A549 (cell line): ENCODE results near the gene SKI. TPM values are rescaled to one million over a fixed set of nuclear protein-coding genes. Genes with fewer than 3 reads are reported as not detected.

Source experiments
- ATAC-seq, 2 experiments: fragments of 200-7000 bp in 1 of 2; fragments of >200 bp in 1 of 2; cut with Nextera tagmentation in 1 of 2; cut with Tn5 transposase in 1 of 2; 3 replicates each; pipeline versions ENCODE4 v1.8.0 to v1.9.1; 2018 to 2020; ENCODE audit warnings: mild to moderate bottlenecking in 1 of 2, moderate library complexity in 1 of 2
- CTCF ChIA-PET: fragments of 300-600 bp; sonication (Branson Sonifier 250); formaldehyde crosslinking; extraction: SDS; loops from one replicate; lab custom pipeline; 2021; ENCODE audit warnings: antibody characterized with exemption, inconsistent platforms; lab: Yijun Ruan, JAX
- POLR2A ChIA-PET: fragments of 350-600 bp; formaldehyde crosslinking; extraction: SDS; loops from one replicate; lab custom pipeline; 2021; ENCODE audit warnings: antibody characterized with exemption, inconsistent platforms; lab: Yijun Ruan, JAX
- DNase-seq, 2 experiments: peaks; one replicate each; pipeline versions ENCODE4 v3.0.0 to v3.0.0-alpha.2; 2011 to 2016; ENCODE audit warnings: low read depth in 1 of 2, low spot score in 1 of 2
- FAIRE-seq: peaks from 2 replicates; lab custom pipeline; 2011; peaks lifted over from hg19 to GRCh38; lab: Jason Lieb, UNC
- H3K27ac ChIP-seq, 2 experiments: fragments of >200 bp; sonication (Bioruptor Twin); formaldehyde crosslinking; 3 replicates each; pipeline ENCODE4 v1.5.1; 2016 to 2017
- H3K4me1 ChIP-seq: fragments of >200 bp; sonication (Bioruptor Twin); formaldehyde crosslinking; 3 replicates; pipeline ENCODE4 v1.6.1; 2016
- H3K4me2 ChIP-seq: fragments of >200 bp; sonication (Bioruptor Twin); formaldehyde crosslinking; 3 replicates; pipeline ENCODE4 v1.6.1; 2016
- H3K4me3 ChIP-seq: fragments of >200 bp; sonication (Bioruptor Twin); formaldehyde crosslinking; 3 replicates; pipeline ENCODE4 v1.5.1; 2016
- H3K9me3 ChIP-seq: fragments of >200 bp; sonication (Bioruptor Twin); formaldehyde crosslinking; 3 replicates; pipeline ENCODE4 v1.6.1; 2016
- CBX2 ChIP-seq: fragments of 200-600 bp; sonication (generic); IDR thresholded peaks from 2 replicates; pipeline ENCODE4 v1.6.1; 2016; ENCODE audit warnings: low read depth, mild to moderate bottlenecking, borderline replicate concordance
- CBX8 ChIP-seq: fragments of 200-600 bp; sonication (generic); IDR thresholded peaks from 2 replicates; pipeline ENCODE4 v1.6.1; 2016
- CHD2 ChIP-seq: fragments of 150-350 bp; IDR thresholded peaks from 2 replicates; pipeline ENCODE4 v1.6.1; 2014; ENCODE audit warnings: low read length; ENCODE audit not compliant: partially characterized antibody
- CHD4 ChIP-seq: fragments of 200-600 bp; sonication (generic); IDR thresholded peaks from 2 replicates; pipeline ENCODE4 v1.6.1; 2016; ENCODE audit warnings: antibody characterized with exemption, mild to moderate bottlenecking, borderline replicate concordance
- E2F6 ChIP-seq: IDR thresholded peaks from 2 replicates; pipeline ENCODE4 v1.6.1; 2012; ENCODE audit warnings: low read depth, borderline replicate concordance
- EHMT2 ChIP-seq: fragments of 200-600 bp; sonication (generic); IDR thresholded peaks from 2 replicates; pipeline ENCODE4 v1.6.1; 2016; ENCODE audit warnings: antibody characterized with exemption, low read depth, mild to moderate bottlenecking, moderate library complexity
- ESRRA ChIP-seq: fragments of 150-350 bp; IDR thresholded peaks from 2 replicates; pipeline ENCODE4 v1.6.1; 2014; ENCODE audit warnings: mild to moderate bottlenecking, low read length, borderline replicate concordance
- FOSB ChIP-seq: fragments of 250-450 bp; sonication (Bioruptor Pico); IDR thresholded peaks from 2 replicates; pipeline ENCODE4 v1.5.0; 2020; ENCODE audit warnings: mild to moderate bottlenecking, moderate library complexity
- GATA3 ChIP-seq: IDR thresholded peaks from 2 replicates; pipeline ENCODE4 v1.6.1; 2012; ENCODE audit warnings: borderline replicate concordance
- HDAC2 ChIP-seq: fragments of 200-600 bp; sonication (generic); IDR thresholded peaks from 2 replicates; pipeline ENCODE4 v1.6.1; 2016
- HOXA7 ChIP-seq: fragments of 250-450 bp; sonication (Bioruptor Pico); IDR thresholded peaks from 2 replicates; pipeline ENCODE4 v1.5.0; 2020; ENCODE audit warnings: mild to moderate bottlenecking, moderate library complexity
- HOXB13 ChIP-seq: fragments of 250-450 bp; sonication (Bioruptor Pico); IDR thresholded peaks from 2 replicates; pipeline ENCODE4 v1.5.0; 2020; ENCODE audit warnings: low read depth, mild to moderate bottlenecking, moderate library complexity
- JUN ChIP-seq, 2 experiments: fragments of >200 bp; sonication (Bioruptor Twin); formaldehyde crosslinking; IDR thresholded peaks; 2 replicates in 1 of 2; 3 replicates in 1 of 2; pipeline ENCODE4 v1.6.1; 2016 to 2017
- JUNB ChIP-seq: fragments of >200 bp; sonication (Bioruptor Twin); formaldehyde crosslinking; IDR thresholded peaks from 2 replicates; pipeline ENCODE4 v1.6.1; 2016
- MAX ChIP-seq: IDR thresholded peaks from 2 replicates; pipeline ENCODE4 v1.6.1; 2012
- MYC ChIP-seq: IDR thresholded peaks from 2 replicates; pipeline ENCODE4 v1.6.1; 2012; ENCODE audit warnings: mild to moderate bottlenecking, inconsistent platforms, low read length, improper control_type of control experiment, borderline replicate concordance
- NFE2L2 ChIP-seq: fragments of 150-350 bp; conservative IDR thresholded peaks from 2 replicates; pipeline ENCODE4 v1.6.1; 2014; ENCODE audit warnings: low read length
- PBX3 ChIP-seq: IDR thresholded peaks from 2 replicates; pipeline ENCODE4 v1.6.1; 2012
- RAD21 ChIP-seq, 2 experiments: fragments of >200 bp in 1 of 2; sonication (Bioruptor Twin) in 1 of 2; formaldehyde crosslinking in 1 of 2; IDR thresholded peaks in 1 of 2; conservative IDR thresholded peaks in 1 of 2; 2 replicates in 1 of 2; 3 replicates in 1 of 2; pipeline ENCODE4 v1.6.1; 2012 to 2018; ENCODE audit warnings: inconsistent platforms in 1 of 2
- RARB ChIP-seq: fragments of 250-450 bp; sonication (Bioruptor Pico); IDR thresholded peaks from 2 replicates; pipeline ENCODE4 v1.8.0; 2021; ENCODE audit warnings: mild to moderate bottlenecking, moderate library complexity
- RCOR1 ChIP-seq: fragments of 150-350 bp; IDR thresholded peaks from 2 replicates; pipeline ENCODE4 v1.6.1; 2014; ENCODE audit warnings: antibody characterized with exemption, low read length, low read depth
- RFX5 ChIP-seq: fragments of 450-650 bp; IDR thresholded peaks from 2 replicates; pipeline ENCODE4 v1.7.1; 2014; ENCODE audit warnings: antibody characterized with exemption, mild to moderate bottlenecking, moderate library complexity
- ZC3H11A ChIP-seq: fragments of 450-650 bp; IDR thresholded peaks from 2 replicates; pipeline ENCODE4 v1.6.1; 2014; ENCODE audit warnings: antibody characterized with exemption, mild to moderate bottlenecking
- ZSCAN20 ChIP-seq: fragments of 250-450 bp; sonication (Bioruptor Pico); IDR thresholded peaks from 2 replicates; pipeline ENCODE4 v1.8.0; 2022; ENCODE audit warnings: mild to moderate bottlenecking, moderate library complexity
- WGBS: methylation state at CpG from one replicate; pipeline ENCODE4 v1.1.6; 2017; ENCODE audit errors: missing lambda C conversion rate; 5-methylcytosine and 5-hydroxymethylcytosine counted together
- polyA plus RNA-seq, 4 experiments: library from polyadenylated mRNA; depleted of rRNA in 3 of 4; stranded (reverse); fragments of >200 nt; fragmentation: RNase III in 1 of 4; extraction: RNeasy Plus Mini Kit Qiagen cat#74134 plus additional on column Dnase treatment in 1 of 4; gene quantifications; 2 replicates in 3 of 4; 3 replicates in 1 of 4; pipeline ENCODE4 v1.2.3, GENCODE V29; 2011 to 2017

Gene SKI
- polyA plus RNA-seq, 2 of the 4 experiments (the other 2 are of a cell fraction), result 2.8 to 12.0 TPM

GRCh38 chr1:2290171-2290578 lies 62.1 kb downstream of the SKI start:
- WGBS, result 75% methylated on average over 3 of the region's 7 CpGs
- 0 out of 6 replicates have a peak overlapping the region, but pooled peaks of 1 of the 2 experiments have one; percentile 21 for H3K27ac ChIP-seq
- no peak overlapping the region for H3K4me3 ChIP-seq
- peak in 1 of 2 experiments; percentile 16; a peak in 2 of 6 replicates for ATAC-seq
- 0 out of 3 replicates have a peak, but pooled peaks cover 3% of the 10 kb centered on the region for H3K4me1 ChIP-seq
- H3K9me3 ChIP-seq, result no peaks in the 10 kb centered on the region
- CTCF ChIA-PET, result no interaction called here
- TF ChIP-seq ZSCAN20 (CRISPR knock-in tag), result no peak
- no peak for TF ChIP-seq FOSB (CRISPR knock-in tag)
- TF ChIP-seq NFE2L2, result no peak
- no peak for TF ChIP-seq CHD2
- TF ChIP-seq EHMT2, result no peak
- no peak for TF ChIP-seq JUN (IDR thresholded peaks at IDR 0.05)
- TF ChIP-seq, all 56 proteins: peak for 0
- H3K4me2 ChIP-seq, result no peak overlapping the region
- POLR2A ChIA-PET, result no interaction called here
- FAIRE-seq (no peak), DNase-seq (no peak)

- 89% methylated on average over 33 of the region's 41 CpGs for whole genome bisulfite sequencing
- no peaks in the 10 kb centered on the region for H3K9me3 ChIP-seq
- no peak overlapping the region for H3K4me2 ChIP-seq
- TF ChIP-seq E2F6 (no peak), CBX2 (no peak), RFX5 (no peak), HOXA7 (CRISPR knock-in tag) (no peak), CHD2 (no peak), PBX3 (no peak), GATA3 (no peak), RCOR1 (no peak), ZSCAN20 (CRISPR knock-in tag) (no peak), HDAC2 (no peak), MAX (no peak), MYC (no peak), ESRRA (no peak), RARB (CRISPR knock-in tag) (no peak), HOXB13 (no peak), CHD4 (no peak), JUNB (no peak), CBX8 (no peak), RAD21 (conservative IDR thresholded peaks at IDR 0.05 in 1 of 2, IDR thresholded peaks at IDR 0.05 in 1 of 2) (no peak), ZC3H11A (no peak)
- TF ChIP-seq, all 56 proteins: peak for 0
- Histone ChIP-seq H3K4me1 (0 out of 3 replicates have a peak, but pooled peaks cover 3% of the 10 kb centered on the region), H3K4me3 (no peak overlapping the region), H3K27ac (no peak overlapping the region)
- CTCF ChIA-PET, result no interaction called here
- DNase-seq, result no peak
- POLR2A ChIA-PET, result no interaction called here
- ATAC-seq, result no peak
- FAIRE-seq, result no peak
Observed at GRCh38 chr1:2290595-2291510, 62.7 kb downstream of the SKI start.
